HG03432 (cell line): ENCODE data around the gene RALGPS1.

ENCODE experiments used
- ATAC-seq: cut with Tn5 transposase; IDR thresholded peaks from one replicate; pipeline ENCODE4 v1.9.1; 2021; ENCODE audit warnings: mild to moderate bottlenecking, moderate library complexity; ENCODE audit not compliant: unreplicated experiment

RALGPS1 gene

DNA sequence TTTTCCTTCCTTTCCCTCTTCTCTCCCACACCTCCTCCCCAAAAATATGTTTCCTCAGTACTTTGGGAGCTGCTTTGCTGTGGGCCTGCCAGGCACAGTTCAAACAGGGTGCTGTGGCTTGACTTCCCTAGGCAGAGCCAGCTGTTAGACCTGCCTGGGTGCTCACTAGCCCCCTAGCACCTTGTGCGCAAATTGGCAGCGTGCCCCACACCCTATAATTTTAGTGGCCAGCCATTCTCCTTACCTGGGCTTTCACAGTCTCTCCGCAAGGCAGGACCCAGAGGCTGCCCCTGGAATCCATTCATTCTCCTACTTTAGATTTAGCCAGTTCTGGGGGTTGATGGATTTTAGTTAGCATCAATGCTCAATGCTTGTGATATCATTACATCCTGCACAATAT, 135.6 kb downstream of the RALGPS1 start:
- ATAC-seq: no peak

DNA sequence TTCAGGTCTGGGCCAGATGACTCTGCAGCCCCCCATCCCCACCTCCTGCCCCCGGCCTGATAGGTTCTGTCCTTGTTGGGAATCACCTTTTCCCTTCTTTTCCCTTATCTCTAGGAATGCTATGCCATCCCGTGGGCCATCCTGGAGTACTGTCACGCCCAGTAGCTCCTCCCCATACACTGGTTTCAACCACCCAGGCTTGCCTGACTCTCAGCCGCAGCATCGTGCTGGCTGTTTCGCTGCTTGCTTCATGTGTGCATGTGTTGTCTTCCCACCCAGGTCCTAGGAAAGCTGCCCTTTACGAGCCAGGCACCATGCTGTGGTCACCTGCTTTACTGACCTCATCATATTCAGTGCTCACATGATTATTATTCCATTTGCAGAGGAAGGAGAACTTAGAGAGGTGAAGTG, 136.0 kb downstream of the RALGPS1 start:
- no peak for ATAC-seq

DNA sequence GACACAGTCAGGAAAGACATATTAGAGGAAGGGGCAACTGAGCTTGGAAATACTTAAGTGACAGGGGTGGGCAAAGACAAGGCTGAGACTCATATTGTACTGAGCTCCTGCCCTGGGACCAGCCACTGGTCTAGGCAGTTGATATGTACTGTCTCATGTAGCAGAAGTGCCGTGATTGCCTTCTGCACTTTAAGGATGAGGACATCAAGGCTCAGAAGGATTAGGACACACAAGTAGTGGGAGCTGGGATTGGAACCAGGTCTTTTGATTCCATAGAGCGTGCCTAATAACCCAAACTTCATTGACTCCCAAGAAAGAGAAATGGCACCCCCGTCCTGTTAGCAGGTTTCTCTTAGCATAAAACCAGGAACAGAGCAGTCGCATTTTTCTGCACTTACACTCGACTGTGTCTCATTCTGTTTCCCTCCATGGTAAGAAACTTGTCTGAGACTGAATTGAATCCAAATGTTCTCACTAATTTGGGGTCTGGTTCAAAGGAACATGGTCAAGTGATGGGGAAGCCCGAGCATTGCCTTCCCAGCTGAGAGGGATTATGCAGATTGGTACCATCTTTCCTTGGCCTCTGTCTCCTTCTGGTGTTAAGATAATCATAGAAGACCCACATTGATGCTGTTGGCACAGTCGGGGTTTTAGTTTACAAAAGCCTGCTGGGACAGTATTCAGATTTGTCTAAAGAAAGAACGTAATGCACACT, 137.5 kb downstream of the RALGPS1 start:
- no peak for ATAC-seq

DNA sequence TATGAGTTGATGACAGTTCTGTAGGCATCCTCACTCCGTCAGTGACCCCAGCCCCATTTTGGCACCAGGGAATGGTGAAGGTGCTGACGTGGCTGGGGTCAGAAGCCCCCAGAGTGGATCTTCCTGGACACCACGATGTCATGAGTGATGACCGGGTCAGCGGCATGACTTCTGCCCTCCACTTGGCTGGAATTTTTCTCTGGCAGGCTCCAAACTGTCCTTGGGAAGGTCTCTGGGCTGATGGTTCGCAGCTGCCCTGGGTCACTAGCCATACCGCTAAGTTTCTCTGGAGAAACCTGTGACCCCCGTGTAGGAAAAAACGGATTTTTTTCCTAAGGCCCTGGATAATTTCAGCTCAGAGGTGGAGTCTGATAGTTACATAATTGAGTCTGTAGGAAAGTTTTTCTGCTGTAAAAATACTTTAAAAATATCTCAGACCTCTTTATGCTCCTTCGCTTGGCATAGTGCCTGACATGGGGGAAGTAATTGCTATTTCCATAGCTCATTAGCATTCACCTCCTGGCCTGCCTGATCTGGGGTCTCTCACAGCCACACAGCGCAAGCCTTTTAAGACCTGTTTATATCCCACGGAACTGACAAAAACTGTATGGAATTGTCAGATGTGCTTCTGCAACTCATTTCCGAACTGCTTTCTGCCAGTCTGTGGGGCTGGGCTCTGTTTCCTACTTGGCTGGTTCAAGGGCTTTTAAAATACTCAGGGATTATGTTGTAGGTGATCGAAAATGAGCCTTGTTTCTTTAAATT, 138.7 kb downstream of the RALGPS1 start:
- ATAC-seq: no peak

DNA sequence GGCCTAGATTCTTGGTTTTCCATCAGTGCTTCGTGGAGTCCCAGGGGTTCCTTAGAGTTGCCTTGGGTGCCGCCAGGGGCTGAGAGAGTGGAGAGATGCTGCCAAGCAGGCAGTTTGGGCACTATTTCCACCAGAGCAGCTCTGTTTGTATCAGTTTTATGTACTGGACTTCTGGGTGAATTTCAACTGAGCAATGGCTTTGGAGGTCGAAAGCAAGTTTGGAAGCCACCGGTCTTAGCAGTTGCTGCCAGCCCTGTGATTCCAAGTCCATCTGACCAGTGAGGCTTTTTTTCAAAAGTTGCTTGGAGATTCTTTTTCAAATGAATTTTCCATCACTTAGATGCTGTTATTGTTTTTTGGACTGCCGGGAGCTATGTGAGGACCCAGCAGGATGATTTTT, 139.4 kb downstream of the RALGPS1 start:
- ATAC-seq: no peak

DNA sequence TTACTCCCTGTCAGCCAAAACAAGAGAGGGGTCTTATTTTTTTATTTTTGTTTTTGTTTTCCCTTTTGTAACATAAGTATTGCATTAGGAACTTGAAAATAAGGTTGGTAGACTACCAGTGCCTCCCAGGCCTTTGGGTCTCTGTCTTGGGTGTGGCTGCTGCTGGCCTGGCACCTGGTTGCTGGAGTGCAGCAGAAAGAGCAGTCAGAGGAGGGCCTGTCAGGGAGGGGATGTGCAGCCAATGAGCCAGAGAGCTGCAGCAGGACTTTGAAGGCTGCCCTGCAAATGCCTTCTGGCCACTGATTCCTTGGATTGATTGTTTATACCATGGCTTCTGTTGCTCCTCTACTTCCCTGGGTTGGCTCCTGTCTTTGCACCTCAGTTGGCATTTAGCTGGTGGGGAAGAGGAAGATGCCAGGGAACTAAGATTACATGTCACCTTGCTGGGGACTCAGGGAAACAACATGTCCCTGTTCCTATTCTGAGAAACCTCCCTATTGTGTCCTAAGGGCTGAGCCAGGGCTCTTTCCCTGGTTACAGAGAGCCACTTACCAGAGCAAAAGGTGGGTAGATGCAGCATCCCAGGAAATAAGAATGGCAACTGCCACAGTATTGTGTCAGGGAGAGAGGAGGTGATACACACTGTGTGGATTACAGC, 141.3 kb downstream of the RALGPS1 start:
- no peak for ATAC-seq

DNA sequence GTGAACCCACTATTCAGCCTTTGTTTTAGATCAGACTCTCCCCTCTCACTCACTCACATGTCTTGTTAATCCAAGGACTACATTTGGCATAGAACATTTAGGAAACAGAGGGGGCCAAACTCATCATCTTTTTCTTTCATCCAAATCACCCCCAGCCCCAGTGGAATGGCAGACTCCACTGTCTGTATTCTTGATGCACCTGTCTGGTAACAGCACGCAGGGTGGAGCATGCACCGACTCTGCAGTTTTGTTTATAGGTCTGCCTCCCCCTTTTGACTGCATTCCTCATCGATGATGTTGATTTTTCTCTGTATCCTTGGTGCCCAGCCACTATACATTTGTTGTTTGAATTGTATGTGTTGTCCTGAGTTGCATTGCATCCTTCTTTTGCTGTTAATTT, 141.9 kb downstream of the RALGPS1 start:
- no peak for ATAC-seq

DNA sequence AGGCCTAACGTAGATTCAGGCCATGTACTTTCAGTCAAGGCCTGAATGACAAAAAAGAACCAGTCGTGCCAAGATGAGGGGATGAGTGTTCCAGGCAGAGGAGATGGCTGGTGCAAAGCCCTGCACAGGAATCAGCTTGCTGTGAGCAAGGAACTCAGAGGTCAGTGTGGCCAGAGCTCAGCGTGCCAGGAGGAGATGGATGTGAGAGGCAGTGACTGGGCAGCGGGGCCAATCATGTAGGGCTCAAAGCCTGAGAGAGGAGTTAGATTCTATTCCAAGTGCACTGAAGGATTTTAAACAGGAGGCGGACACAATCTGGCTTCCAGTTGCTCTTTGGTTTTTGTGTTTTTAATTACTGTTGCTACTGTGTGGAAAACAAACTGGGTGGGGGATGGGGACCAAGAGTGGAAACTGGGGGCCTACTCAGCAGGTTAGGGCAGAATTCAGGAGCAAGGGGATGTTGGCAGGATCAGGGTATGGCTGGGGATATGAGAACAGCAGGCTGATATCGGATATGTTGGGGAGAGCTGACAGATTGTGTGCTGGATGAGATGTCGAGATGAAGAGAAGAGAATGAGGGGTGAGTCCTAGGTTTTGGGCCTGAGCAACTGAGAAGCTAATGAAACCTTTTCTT, 143.5 kb downstream of the RALGPS1 start:
- no peak for ATAC-seq

DNA sequence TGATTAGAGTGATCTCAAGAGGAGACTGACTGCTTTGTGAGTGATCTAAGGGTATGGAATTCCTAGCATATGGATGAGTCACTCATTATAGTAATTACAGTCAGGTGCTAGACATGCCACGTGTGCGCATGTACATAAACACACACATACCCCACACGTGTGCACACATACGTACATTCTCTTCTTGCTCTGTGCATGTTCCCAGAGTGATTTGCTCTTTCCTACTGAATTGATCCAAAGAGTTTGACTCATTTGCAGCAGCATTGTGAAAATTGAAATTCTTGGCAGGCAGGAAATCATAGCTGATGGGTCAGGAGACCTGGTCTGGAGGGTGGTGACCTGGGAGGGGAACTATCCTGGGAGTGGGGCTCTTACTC, 144.1 kb downstream of the RALGPS1 start:
- no peak for ATAC-seq

DNA sequence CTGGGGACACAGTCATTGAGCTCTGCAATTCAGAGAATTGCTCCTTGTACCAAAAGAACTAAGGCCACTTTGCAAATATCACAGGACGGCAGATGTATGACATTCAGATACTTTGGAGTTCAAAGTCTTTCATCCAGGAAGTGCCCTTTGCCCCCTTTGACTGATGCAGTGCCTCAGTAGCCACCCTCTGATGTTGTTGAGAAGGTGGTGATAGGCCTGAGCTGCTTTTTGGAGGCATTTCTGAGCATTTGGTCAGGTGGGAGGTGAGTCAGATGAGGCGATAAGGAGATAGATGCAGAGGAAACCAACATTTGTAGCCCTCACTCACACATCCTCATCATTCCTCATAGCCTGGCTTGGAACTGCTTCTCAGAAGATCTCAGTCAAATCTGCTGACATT, 144.4 kb downstream of the RALGPS1 start:
- no peak for ATAC-seq

DNA sequence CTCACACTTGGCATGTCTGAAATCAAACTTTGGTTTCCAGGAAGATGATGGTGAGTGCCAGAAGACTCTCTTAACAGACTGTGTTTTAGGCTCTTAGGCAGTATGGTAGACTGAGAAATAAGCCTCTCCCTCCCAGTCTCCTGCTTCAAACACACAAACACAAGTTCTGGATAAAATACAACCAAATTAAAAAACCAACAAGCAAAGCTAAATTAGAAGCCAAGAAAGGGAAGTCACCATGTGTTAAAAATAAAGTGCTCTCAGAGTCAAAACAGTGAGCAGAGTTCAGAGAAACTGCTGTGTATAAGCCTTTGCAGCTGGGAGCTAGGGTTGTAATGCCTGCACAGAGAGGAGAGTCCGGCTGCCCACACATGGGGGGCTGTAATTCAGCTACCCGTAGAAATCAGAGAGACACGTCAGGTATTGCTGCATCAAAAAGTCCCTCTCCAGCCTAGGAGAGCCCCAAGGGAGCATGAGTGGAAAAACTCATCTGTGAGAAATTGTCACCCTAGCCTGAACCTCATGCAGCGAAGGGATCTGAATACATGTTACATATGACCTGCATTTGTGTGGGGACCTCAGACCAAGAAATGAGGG, 145.3 kb downstream of the RALGPS1 start:
- no peak for ATAC-seq

DNA sequence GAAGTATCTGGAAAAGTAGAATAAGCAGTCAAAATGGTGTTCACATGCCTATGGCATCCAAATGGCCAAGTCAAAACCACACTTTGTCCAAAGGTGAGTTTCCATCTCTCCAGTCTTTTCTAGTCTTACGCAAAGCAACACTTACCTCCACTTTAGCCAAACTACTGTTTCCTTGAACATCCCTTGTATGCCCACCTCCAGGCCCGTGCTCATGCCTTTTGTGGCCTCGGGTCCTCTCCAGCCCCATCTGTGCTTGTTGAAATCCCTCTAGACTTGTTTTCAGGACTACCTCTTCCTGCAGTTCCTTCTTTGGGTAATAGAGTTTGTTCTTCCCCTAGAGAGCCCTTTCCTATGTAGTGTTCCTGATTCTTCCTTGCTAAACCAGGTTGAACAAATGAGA, 146.8 kb downstream of the RALGPS1 start:
- ATAC-seq: no peak

DNA sequence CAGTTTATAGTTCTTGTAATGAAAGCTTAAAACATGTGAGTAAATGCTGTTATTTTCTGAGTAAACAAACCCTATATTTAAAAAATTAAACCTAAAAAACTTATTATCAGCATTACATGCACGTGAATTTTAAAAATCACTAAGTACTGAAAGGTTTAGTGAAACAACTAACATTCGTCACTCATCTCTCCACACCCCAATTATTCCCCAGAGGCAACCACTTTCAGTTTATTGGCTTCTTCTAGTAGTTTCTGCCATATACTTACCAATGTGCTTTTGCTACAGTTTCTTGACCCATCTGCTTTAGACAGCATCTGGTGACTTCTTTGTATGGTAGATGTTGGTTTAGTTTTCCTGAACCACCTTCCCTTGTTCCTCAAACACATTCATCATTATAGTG, 149.8 kb downstream of the RALGPS1 start:
- ATAC-seq: peak; percentile 38

DNA sequence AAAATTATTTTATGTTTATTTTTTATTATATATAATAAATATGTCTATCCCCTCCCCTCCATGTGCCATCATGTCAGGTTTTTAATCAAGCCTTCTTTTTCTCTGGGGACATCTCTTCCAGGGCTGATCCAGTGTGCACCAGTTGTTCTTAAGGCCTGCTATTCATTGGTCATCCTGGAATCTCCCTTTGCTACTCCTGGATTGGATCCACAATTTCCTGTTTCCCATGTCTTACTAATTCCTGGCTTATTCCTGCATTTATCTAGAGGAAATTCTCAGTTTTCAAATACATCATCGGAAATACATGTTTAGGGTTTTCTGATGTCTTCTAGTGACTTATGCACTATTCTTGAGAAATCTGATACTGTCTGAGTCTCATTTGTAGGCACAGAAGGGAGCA, 151.0 kb downstream of the RALGPS1 start:
- no peak for ATAC-seq

DNA sequence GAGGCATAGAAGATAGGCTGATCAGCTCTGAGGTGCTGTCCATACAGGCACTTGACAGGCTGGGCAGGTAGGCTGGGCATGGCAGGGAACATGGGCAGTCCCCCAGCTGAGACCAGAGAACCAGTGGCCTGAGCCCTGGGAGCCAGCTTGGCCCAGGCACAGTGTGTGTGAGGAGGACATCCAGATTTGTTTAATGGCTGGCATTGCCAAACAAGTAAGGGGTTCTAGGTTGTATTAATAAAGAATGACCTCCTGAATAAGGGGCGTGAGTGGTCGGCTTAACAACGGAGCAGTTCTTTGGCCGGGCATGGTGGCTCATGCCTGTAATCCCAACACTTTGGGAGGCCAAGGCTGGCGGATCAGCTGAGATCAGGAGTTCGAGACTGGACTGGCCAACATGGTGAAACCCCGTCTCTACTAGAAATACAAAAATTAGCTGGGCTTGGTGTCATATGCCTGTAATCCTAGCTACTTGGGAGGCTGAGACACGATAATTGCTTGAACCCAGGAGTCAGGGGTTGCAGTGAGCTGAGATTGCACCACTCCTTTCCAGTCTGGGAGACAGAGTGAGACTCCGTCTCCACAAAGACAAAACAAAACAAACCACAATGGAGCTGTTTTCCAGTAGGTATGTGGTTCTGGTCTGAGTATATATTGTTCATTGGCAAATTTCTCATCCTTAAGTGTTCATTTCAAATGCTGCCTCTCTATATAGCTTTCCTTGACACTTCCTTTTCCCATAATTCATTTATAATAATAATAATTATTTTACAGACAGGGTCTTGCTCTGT, 151.7 kb downstream of the RALGPS1 start:
- ATAC-seq: no peak

DNA sequence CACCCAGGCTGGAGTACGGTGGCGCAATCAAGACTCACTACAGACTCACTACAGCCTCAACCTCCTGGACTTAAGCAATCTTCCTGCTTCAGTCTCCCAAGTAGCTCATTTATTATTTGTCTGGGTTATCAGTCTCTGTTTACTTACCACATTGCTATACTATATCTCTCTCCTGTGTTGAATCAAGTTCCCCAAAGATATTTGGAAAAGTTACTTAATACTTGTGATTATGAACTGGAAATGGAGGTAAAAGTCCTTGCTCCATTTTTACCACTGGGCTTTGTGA, 152.2 kb downstream of the RALGPS1 start:
- ATAC-seq: no peak

DNA sequence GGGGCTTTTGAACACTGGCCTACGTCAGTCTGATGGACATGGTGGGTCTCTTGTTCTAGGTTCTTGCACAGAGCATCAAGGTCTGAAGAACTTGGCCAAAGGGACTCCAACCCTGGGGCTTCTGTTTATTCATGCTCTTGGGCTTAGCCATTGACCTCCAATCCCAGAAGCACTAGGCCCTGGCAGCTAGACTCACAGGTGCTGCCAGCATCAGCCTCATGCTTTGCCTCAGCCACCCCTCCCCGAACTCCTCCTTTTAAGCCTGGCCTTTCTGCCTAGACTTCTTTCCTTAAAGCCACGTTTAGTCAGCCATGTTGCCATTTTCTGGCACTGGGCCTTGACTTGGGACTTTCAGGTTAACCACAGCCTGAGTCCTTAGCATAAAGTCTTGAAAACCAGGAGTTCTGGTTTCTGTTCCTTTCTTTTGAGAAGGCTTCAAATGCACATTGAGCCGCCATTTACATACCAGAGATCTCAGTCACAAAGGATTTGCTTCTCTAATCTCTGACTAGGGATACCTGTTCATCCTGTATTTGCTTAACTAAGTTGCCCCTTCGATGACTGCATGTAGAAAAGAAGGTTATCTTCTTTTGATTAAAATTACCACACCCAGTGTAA, 153.1 kb downstream of the RALGPS1 start:
- ATAC-seq: no peak

DNA sequence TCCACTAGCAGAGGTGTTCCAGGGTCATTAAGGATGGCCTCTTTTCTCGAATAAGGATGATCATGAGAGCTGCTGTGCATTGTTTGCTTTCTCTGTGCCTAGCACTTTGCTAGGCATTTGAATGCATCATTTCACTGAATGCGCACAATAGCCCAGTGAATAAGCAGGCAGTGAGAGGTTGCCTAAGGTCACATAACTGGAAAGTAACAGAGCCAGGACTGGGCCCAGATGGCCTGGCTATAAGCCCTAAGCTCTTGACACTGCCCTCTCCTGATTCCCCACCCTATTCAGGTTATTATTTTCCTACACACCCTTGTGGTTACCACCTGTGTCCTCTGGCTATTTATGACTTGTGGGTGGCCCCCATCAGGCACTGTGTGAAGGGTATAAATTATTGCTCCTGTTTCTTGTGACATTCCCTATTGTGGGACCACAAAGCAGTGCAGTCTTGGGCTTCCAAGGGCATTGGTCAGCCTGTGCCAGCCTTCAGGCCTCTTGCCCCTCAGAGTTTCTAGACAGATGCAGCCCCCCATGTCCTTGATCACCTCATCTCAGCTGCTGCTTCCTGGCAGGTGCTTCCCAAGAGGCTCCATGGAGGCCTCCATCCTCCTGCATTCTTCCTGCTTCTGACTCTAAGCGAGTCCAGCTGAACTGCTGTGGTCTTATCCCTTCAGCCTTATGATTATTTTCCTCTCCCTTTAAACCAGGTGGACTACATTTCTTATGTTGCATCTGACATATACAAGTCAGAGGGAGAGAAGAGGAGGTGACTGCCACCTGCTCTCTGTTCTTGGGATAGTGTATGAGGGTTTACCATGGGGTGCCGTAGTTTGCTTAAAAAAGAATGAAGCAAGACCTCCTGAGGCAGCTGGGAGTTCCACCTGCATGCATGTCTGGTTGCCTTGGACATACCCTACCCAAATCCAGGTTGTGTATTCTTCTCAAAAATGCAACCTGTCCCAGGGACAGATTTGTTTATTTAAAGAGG, 160.3 kb downstream of the RALGPS1 start:
- ATAC-seq: no peak
